Fibroblast of lung (primary cell): Measurements from ENCODE around the gene SLAMF9. TPM values are rescaled to one million over a fixed set of nuclear protein-coding genes. Genes with fewer than 3 reads are reported as not detected.

Source experiments
- DNase-seq, 2 donors: peaks; one replicate each; pipeline versions ENCODE4 v3.0.0 to v3.0.0-alpha.2; 2010; ENCODE audit warnings: low read depth in 2 of 2
- H2AFZ ChIP-seq: 2 replicates; pipeline ENCODE4 v1.5.1; 2012; ENCODE audit warnings: low read length, control low read depth, inconsistent platforms
- H3K27ac ChIP-seq: 2 replicates; pipeline ENCODE4 v1.5.1; 2011; ENCODE audit warnings: low read length, control low read depth; ENCODE audit not compliant: insufficient read depth
- H3K27me3 ChIP-seq: 2 replicates; pipeline ENCODE4 v1.5.1; 2011; ENCODE audit warnings: mild to moderate bottlenecking, low read length; ENCODE audit not compliant: control insufficient read depth, insufficient read depth
- H3K36me3 ChIP-seq: 2 replicates; pipeline ENCODE4 v1.5.1; 2011; ENCODE audit warnings: low read length; ENCODE audit not compliant: control insufficient read depth, insufficient read depth
- H3K4me1 ChIP-seq: 2 replicates; pipeline ENCODE4 v1.5.1; 2011; ENCODE audit warnings: low read length; ENCODE audit not compliant: control insufficient read depth, insufficient read depth; ENCODE audit errors: extremely low read depth
- H3K4me2 ChIP-seq: 2 replicates; pipeline ENCODE4 v1.5.1; 2011; ENCODE audit warnings: low read length, control low read depth; ENCODE audit not compliant: insufficient read depth; ENCODE audit errors: extremely low read depth
- H3K4me3 ChIP-seq, 4 experiments: fragments of 200-600 bp in 1 of 4; sonication (generic) in 1 of 4; replicated peaks in 1 of 4; 2 replicates each; pipeline ENCODE4 v1.5.1; 2011 to 2016; ENCODE audit warnings: low read length in 4 of 4, low read depth in 3 of 4, mild to moderate bottlenecking in 3 of 4, control low read depth in 2 of 4, inconsistent platforms in 1 of 4, mixed read lengths in 1 of 4; ENCODE audit not compliant: insufficient read depth in 1 of 4; ENCODE audit errors: control extremely low read depth in 1 of 4
- H3K79me2 ChIP-seq: 2 replicates; pipeline ENCODE4 v1.5.1; 2012; ENCODE audit warnings: mild to moderate bottlenecking, low read length, inconsistent platforms; ENCODE audit not compliant: control insufficient read depth, insufficient read depth
- H3K9ac ChIP-seq: 2 replicates; pipeline ENCODE4 v1.5.1; 2011; ENCODE audit warnings: mild to moderate bottlenecking, low read length, control low read depth; ENCODE audit not compliant: insufficient read depth
- H3K9me3 ChIP-seq: 2 replicates; pipeline ENCODE4 v1.5.1; 2012; ENCODE audit warnings: low read depth, low read length; ENCODE audit not compliant: control insufficient read depth, insufficient read depth
- H4K20me1 ChIP-seq: 2 replicates; pipeline ENCODE4 v1.5.1; 2011; ENCODE audit warnings: low read length; ENCODE audit not compliant: control insufficient read depth, insufficient read depth; ENCODE audit errors: extremely low read depth
- EZH2 ChIP-seq: IDR thresholded peaks from 2 replicates; pipeline ENCODE4 v1.5.1; 2012; ENCODE audit warnings: low read length, control low read depth, mild to moderate bottlenecking; ENCODE audit errors: missing control alignments
- polyA plus RNA-seq, 2 donors: library from polyadenylated mRNA; depleted of rRNA in 1 of 2; stranded (reverse) in 1 of 2; unstranded in 1 of 2; fragments of >200 nt; gene quantifications; 2 replicates each; pipeline ENCODE4 v1.2.1, GENCODE V29; 2011 to 2012; ENCODE audit warnings: missing spikeins in 1 of 2
- total RNA-seq: library from RNA; depleted of rRNA; stranded (reverse); fragments of >200 nt; gene quantifications from 2 replicates; pipeline ENCODE4 v1.2.1, GENCODE V29; 2014
- TF ChIP-seq, protein P1 (sequence below), 2 donors: IDR thresholded peaks in 1 of 2; conservative IDR thresholded peaks in 1 of 2; 1 replicate in 1 of 2; 2 replicates in 1 of 2; pipeline ENCODE4 v1.5.1; 2011 to 2012; ENCODE audit warnings: low read length in 2 of 2, control low read depth in 1 of 2, inconsistent platforms in 1 of 2, low read depth in 1 of 2, mild to moderate bottlenecking in 1 of 2

The SLAMF9 gene
- total and polyA plus RNA-seq, 2 donors (not counting 1 experiment from before 2014, with no cell fraction given) = not detected

GRCh38 chr1:159916242-159917051 lies 37.6 kb downstream of the SLAMF9 start:
- peak; percentile 72 to 89 for DNase-seq
- H3K4me3 ChIP-seq = no peak overlapping the region
- TF ChIP-seq, protein P1, sequence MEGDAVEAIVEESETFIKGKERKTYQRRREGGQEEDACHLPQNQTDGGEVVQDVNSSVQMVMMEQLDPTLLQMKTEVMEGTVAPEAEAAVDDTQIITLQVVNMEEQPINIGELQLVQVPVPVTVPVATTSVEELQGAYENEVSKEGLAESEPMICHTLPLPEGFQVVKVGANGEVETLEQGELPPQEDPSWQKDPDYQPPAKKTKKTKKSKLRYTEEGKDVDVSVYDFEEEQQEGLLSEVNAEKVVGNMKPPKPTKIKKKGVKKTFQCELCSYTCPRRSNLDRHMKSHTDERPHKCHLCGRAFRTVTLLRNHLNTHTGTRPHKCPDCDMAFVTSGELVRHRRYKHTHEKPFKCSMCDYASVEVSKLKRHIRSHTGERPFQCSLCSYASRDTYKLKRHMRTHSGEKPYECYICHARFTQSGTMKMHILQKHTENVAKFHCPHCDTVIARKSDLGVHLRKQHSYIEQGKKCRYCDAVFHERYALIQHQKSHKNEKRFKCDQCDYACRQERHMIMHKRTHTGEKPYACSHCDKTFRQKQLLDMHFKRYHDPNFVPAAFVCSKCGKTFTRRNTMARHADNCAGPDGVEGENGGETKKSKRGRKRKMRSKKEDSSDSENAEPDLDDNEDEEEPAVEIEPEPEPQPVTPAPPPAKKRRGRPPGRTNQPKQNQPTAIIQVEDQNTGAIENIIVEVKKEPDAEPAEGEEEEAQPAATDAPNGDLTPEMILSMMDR (conservative IDR thresholded peaks at IDR 0.05 in 1 of 2, IDR thresholded peaks at IDR 0.05 in 1 of 2; ENCODE audit: low read depth in 1 of 2, low read length in 2 of 2) = no peak
- no peak for TF ChIP-seq EZH2
- H3K27me3 ChIP-seq = no peaks in the 10 kb centered on the region
- H3K27ac ChIP-seq = peak overlapping the region; percentile 36
- no peaks in the 10 kb centered on the region for H4K20me1 ChIP-seq
- no peaks in the 10 kb centered on the region for H3K9me3 ChIP-seq
- H3K4me2 ChIP-seq = no peak overlapping the region
- peaks cover 49% of the 10 kb centered on the region for H3K4me1 ChIP-seq
- H3K9ac ChIP-seq = no peak overlapping the region
- peaks cover 26% of the 10 kb centered on the region for H3K36me3 ChIP-seq
- peaks cover 28% of the 10 kb centered on the region for H3K79me2 ChIP-seq
- H2AFZ ChIP-seq = no peak overlapping the region

- no peak for TF ChIP-seq EZH2
- TF ChIP-seq, protein P1 (conservative IDR thresholded peaks at IDR 0.05 in 1 of 2, IDR thresholded peaks at IDR 0.05 in 1 of 2; ENCODE audit: low read depth in 1 of 2, low read length in 2 of 2) = no peak
- DNase-seq = no peak
- Histone ChIP-seq H3K27me3 (no peaks in the 10 kb centered on the region), H3K9me3 (no peaks in the 10 kb centered on the region), H3K9ac (no peak overlapping the region), H2AFZ (no peak overlapping the region), H4K20me1 (no peaks in the 10 kb centered on the region), H3K4me2 (no peak overlapping the region), H3K79me2 (peaks cover 21% of the 10 kb centered on the region), H3K4me3 (no peak overlapping the region), H3K27ac (peak overlapping the region; percentile 24), H3K36me3 (peaks cover 26% of the 10 kb centered on the region), H3K4me1 (peaks cover 50% of the 10 kb centered on the region)
Measured at GRCh38 chr1:159915571-159916241, 38.3 kb downstream of the SLAMF9 start.

GRCh38 chr1:159914252-159915018 lies 39.6 kb downstream of the SLAMF9 start:
- Histone ChIP-seq H3K79me2 (peaks cover 8% of the 10 kb centered on the region), H3K4me1 (peaks cover 53% of the 10 kb centered on the region), H2AFZ (no peak overlapping the region), H3K27me3 (no peaks in the 10 kb centered on the region), H3K27ac (no peak overlapping the region), H3K9me3 (no peaks in the 10 kb centered on the region), H3K4me2 (no peak overlapping the region), H4K20me1 (no peaks in the 10 kb centered on the region), H3K4me3 (no peak overlapping the region), H3K9ac (no peak overlapping the region), H3K36me3 (peaks cover 17% of the 10 kb centered on the region)
- TF ChIP-seq EZH2 = no peak
- TF ChIP-seq, protein P1 (conservative IDR thresholded peaks at IDR 0.05 in 1 of 2, IDR thresholded peaks at IDR 0.05 in 1 of 2; ENCODE audit: low read depth in 1 of 2, low read length in 2 of 2) = no peak
- no peak for DNase-seq
